Suprapubic skin (tissue), 4 donors: ENCODE measurements around the gene HNRNPF. TPM values are rescaled to one million over a fixed set of nuclear protein-coding genes. Genes with fewer than 3 reads are reported as not detected.

ENCODE experiments used
- DNase-seq, 2 donors: peaks; one replicate each; pipeline ENCODE4 v3.0.0-alpha.2; 2019; ENCODE audit warnings: low spot score in 2 of 2
- H3K27ac ChIP-seq: fragments of 200-600 bp; sonication (generic); one replicate; pipeline ENCODE4 v1.5.1; 2019
- H3K27me3 ChIP-seq: fragments of 200-600 bp; sonication (generic); one replicate; pipeline ENCODE4 v1.5.1; 2019
- H3K36me3 ChIP-seq: fragments of 200-600 bp; sonication (generic); one replicate; pipeline ENCODE4 v1.5.1; 2019
- H3K4me1 ChIP-seq: fragments of 200-600 bp; sonication (generic); one replicate; pipeline ENCODE4 v1.5.1; 2019
- H3K4me3 ChIP-seq: fragments of 200-600 bp; sonication (generic); one replicate; pipeline ENCODE4 v1.5.1; 2019; ENCODE audit warnings: mild to moderate bottlenecking
- H3K9me3 ChIP-seq: fragments of 200-600 bp; sonication (generic); one replicate; pipeline ENCODE4 v1.5.1; 2019
- EP300 ChIP-seq: sonication (generic); formaldehyde crosslinking; IDR thresholded peaks from one replicate; pipeline ENCODE4 v1.6.1; 2017; ENCODE audit warnings: antibody characterized with exemption
- POLR2A ChIP-seq, 2 donors: fragments of 450-650 bp; IDR thresholded peaks; one replicate each; pipeline ENCODE4 v1.6.1; 2017; ENCODE audit warnings: antibody characterized with exemption in 2 of 2, mild to moderate bottlenecking in 2 of 2, moderate library complexity in 2 of 2
- POLR2AphosphoS5 ChIP-seq, 3 donors: sonication (generic); formaldehyde crosslinking; IDR thresholded peaks; one replicate each; pipeline ENCODE4 v1.6.1; 2017; ENCODE audit warnings: antibody characterized with exemption in 3 of 3
- WGBS: methylation state at CpG from one replicate; pipeline ENCODE4 v1.1.5; 2018; 5-methylcytosine and 5-hydroxymethylcytosine counted together
- total RNA-seq, 4 donors: library from RNA; depleted of rRNA; stranded (reverse); fragments of >200 nt; gene quantifications; one replicate each; pipeline ENCODE4 v1.1.0, GENCODE V29; 2016
- TF ChIP-seq, protein P1 (sequence below), 2 donors: fragments of 200-600 bp in 1 of 2; fragments of 450-650 bp in 1 of 2; sonication (generic) in 1 of 2; IDR thresholded peaks; one replicate each; pipeline ENCODE4 v1.5.1; 2016 to 2019; ENCODE audit warnings: antibody characterized with exemption in 2 of 2, mild to moderate bottlenecking in 1 of 2, moderate library complexity in 1 of 2

Gene HNRNPF
- total RNA-seq, 4 donors from 2014 or later = 180 to 248 (median 217) TPM

DNA sequence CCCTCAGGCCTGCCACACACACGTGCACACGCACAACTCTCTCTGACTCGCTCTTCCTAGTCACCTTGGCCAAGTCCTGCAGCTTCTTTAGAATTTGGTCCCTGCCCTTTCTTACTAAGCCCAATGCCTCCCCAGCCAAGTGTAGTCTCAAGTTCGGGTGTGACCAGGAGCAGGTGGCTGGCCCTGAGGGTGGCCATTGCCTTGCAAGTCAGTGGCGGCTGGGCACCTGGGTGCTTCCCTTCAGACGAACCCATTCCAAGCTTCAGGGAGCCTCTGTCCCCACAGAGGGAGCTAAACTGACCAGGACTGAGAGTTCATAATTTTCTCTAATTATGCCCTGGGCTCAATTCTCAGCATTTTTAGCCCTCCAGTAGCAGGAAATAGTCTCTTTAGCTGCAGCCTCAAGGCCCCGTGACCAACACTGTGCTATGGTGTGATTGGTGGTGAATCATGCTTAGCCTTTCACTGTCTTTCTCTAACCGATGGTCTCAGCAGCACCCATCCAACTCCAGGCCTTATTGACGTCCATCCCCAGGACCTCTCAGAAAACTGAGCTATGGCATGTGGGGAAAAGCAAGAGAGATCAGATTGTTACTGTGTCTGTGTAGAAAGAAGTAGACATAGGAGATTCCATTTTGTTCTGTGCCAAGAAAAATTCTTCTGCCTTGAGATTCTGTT lies 72.2 kb downstream of the HNRNPF start:
- 87% methylated on average over 9 of the region's 9 CpGs for WGBS
- TF ChIP-seq, protein P1, sequence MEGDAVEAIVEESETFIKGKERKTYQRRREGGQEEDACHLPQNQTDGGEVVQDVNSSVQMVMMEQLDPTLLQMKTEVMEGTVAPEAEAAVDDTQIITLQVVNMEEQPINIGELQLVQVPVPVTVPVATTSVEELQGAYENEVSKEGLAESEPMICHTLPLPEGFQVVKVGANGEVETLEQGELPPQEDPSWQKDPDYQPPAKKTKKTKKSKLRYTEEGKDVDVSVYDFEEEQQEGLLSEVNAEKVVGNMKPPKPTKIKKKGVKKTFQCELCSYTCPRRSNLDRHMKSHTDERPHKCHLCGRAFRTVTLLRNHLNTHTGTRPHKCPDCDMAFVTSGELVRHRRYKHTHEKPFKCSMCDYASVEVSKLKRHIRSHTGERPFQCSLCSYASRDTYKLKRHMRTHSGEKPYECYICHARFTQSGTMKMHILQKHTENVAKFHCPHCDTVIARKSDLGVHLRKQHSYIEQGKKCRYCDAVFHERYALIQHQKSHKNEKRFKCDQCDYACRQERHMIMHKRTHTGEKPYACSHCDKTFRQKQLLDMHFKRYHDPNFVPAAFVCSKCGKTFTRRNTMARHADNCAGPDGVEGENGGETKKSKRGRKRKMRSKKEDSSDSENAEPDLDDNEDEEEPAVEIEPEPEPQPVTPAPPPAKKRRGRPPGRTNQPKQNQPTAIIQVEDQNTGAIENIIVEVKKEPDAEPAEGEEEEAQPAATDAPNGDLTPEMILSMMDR (IDR thresholded peaks at IDR 0.05) = no peak
- no peak for TF ChIP-seq POLR2AphosphoS5 (IDR thresholded peaks at IDR 0.05)
- TF ChIP-seq POLR2A (IDR thresholded peaks at IDR 0.05) = no peak
- no peak for TF ChIP-seq EP300
- no peaks in the 10 kb centered on the region for H3K36me3 ChIP-seq
- H3K27ac ChIP-seq = no peak overlapping the region
- H3K4me3 ChIP-seq = no peak overlapping the region
- H3K4me1 ChIP-seq = peaks cover 6% of the 10 kb centered on the region
- DNase-seq = no peak
- H3K9me3 ChIP-seq = no peaks in the 10 kb centered on the region
- peaks cover 12% of the 10 kb centered on the region for H3K27me3 ChIP-seq

DNA sequence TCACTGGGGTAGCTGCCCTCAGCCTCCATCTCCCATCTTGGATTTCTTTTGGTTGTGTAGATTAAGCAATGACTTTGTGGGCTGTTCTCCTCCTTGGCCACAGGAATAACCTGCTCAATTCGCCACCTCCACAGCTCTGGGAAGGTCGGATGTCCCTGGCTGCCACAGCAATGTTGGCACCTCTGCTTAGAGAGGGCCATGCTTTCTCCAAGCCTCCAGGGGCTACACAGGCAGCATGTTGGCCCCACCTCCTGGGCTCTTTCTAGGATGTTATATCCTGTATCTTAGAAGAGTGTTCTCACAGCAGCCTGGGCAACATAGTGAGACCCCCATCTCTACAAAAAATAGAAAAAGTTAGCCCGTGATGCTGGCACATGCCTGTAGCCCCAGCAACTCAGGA lies 72.9 kb downstream of the HNRNPF start:
- Histone ChIP-seq H3K4me1 (peaks cover 5% of the 10 kb centered on the region), H3K36me3 (no peaks in the 10 kb centered on the region), H3K4me3 (no peak overlapping the region), H3K27me3 (peaks cover 12% of the 10 kb centered on the region), H3K9me3 (no peaks in the 10 kb centered on the region), H3K27ac (no peak overlapping the region)
- WGBS = 90% methylated on average over 3 of the region's 3 CpGs
- no peak for DNase-seq
- TF ChIP-seq, protein P1 (IDR thresholded peaks at IDR 0.05) = no peak
- TF ChIP-seq EP300 = no peak
- no peak for TF ChIP-seq POLR2AphosphoS5 (IDR thresholded peaks at IDR 0.05)
- TF ChIP-seq POLR2A (IDR thresholded peaks at IDR 0.05) = no peak

Other genes starting within 250 kb of the HNRNPF start
- 1 to 10 TPM in 1 of 4 donors, under 1 TPM in 3; 0.59 to 2.6 (median 0.79) TPM for gene RASGEF1A, start 142.1 kb downstream of the HNRNPF start, total RNA-seq
- not detected for gene FXYD4, start 37.5 kb downstream of the HNRNPF start, total RNA-seq
- gene ZNF487, start 27.9 kb upstream of the HNRNPF start, total RNA-seq = 10 to 100 TPM in 2 of 4 donors, 1 to 10 TPM in 2; 6.5 to 16.0 (median 10.8) TPM
- 1 to 10 TPM in 1 of 4 donors, under 1 TPM in 3; 0.30 to 1.2 (median 0.69) TPM for gene ZNF239, start 165.4 kb upstream of the HNRNPF start, total RNA-seq
- 1 to 10 TPM; 1.8 to 4.8 (median 2.1) TPM for gene ZNF485, start 197.3 kb upstream of the HNRNPF start, total RNA-seq
- 10 to 100 TPM; 24.9 to 45.4 (median 36.8) TPM for gene ZNF32, start 239.7 kb upstream of the HNRNPF start, total RNA-seq